HG02763 (cell line): ENCODE measurements around the gene RIPK3.
"Not testable (repeated sequence)": the region's sequence is repeated elsewhere in the genome, so short reads cannot be mapped to it uniquely, and the experiment has no call there.

Experiments used
- ATAC-seq: cut with Tn5 transposase; IDR thresholded peaks from one replicate; pipeline ENCODE4 v1.9.1; 2021; ENCODE audit warnings: mild to moderate bottlenecking, moderate library complexity; ENCODE audit not compliant: unreplicated experiment

Gene RIPK3

DNA sequence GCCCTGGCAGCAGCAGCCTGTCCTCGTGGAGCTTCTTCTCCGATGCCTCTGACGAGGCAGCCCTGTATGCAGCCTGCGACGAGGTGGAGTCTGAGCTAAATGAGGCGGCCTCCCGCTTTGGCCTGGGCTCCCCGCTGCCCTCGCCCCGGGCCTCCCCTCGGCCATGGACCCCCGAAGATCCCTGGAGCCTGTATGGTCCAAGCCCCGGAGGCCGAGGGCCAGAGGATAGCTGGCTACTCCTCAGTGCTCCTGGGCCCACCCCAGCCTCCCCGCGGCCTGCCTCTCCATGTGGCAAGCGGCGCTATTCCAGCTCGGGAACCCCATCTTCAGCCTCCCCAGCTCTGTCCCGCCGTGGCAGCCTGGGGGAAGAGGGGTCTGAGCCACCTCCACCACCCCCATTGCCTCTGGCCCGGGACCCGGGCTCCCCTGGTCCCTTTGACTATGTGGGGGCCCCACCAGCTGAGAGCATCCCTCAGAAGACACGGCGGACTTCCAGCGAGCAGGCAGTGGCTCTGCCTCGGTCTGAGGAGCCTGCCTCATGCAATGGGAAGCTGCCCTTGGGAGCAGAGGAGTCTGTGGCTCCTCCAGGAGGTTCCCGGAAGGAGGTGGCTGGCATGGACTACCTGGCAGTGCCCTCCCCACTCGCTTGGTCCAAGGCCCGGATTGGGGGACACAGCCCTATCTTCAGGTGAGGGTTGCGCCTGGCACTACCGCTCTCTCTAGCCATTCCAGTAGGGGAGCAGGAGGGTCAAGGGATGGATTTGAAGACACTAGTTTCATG, 30.3 kb upstream of the RIPK3 start:
- ATAC-seq, result no peak

DNA sequence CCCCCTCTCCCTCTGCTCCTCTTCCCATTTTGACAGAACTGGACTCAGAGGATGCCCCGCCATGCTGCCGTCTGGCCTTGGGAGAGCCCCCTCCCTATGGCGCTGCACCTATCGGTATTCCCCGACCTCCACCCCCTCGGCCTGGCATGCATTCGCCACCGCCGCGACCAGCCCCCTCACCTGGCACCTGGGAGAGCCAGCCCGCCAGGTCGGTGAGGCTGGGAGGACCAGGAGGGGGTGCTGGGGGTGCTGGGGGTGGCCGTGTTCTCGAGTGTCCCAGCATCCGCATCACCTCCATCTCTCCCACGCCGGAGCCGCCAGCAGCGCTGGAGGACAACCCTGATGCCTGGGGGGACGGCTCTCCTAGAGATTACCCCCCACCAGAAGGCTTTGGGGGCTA, 29.7 kb upstream of the RIPK3 start:
- no peak for ATAC-seq

DNA sequence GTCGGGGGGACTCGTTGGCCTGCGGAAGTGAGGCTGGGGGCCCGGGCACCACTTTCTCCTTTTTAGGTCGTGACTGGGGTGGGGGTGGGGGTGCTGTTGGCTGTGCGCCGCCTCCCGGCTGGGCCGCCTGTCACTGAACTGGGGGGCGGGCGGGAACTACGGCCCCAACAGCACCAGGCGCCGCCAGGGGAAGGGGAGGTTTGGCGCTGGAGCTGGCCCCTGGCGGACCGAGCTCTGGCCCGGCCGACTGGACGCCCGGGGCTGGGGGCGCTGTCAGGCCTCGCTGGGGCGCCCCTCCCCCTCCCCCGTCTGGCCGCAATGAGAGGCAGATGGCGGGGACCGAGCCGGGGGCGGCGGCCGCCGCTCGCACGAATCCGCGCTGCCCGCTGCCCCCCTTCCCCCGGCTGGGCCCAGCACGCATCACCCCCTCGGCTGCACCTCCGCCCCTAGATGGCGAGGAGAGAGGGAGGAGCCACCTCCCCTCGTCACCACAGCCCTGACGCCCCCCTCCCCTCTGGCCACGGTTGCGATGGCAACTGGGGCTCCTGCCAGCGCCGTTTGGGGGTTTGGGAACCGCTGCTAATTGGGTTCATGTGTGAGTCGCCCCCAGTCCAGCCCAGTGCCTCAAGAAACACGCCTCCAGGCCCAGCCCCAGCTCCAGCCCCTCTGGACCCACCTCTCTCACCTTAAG, 28.9 kb upstream of the RIPK3 start:
- no peak for ATAC-seq

DNA sequence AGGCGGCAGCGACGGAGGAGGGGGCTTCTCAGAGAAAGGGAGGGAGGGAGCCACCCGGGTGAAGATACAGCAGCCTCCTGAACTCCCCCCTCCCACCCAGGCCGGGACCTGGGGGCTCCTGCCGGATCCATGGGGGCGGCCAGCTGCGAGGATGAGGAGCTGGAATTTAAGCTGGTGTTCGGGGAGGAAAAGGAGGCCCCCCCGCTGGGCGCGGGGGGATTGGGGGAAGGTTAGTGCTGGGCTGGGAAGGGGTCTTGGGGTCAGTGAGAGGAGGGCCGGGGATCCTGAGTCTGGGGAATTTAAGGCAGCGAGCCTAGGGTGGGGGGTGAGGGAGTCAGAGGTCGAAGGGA, 28.4 kb upstream of the RIPK3 start:
- no peak for ATAC-seq

DNA sequence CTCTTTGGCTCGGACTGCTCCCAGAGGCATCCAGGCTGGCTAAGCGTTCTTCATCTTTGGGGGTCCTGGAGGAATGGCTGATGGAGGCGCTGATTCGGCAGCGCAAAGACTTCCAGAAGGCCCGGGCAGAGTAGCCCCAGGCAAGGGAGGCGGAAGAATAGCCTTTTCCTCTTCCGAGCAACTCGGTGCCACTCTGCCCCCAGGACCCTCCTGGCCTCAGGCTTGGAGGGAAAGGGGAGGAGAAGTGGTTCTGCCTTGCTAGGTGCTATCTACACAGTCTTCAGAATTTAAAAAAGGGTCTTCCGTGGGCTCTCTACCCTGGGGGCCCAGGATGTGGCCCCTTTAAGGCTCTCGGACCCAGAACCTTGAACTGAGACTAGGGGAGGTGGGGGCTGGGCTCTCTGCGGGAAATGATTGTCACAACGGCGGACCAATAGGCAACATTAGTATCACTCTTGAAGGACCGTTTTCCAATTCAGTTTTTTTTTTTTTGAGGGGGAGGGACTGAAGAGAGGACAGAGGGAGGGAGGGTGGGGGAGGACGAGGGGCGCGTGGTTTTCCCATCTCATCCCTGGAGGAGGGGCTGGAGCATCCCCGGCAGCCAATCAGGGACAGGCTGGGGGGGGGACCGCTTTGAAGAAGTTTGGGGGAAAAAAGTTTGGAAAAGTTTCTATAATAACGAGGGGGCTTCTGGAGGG, 27.9 kb upstream of the RIPK3 start, which contains the start of gene NFATC4:
Gene NFATC4, plus strand, starts transcription at position 671 of the 698 bp plus-strand sequence. CDS start 157 bp downstream, outside the sequence.
- ATAC-seq, result peak; percentile 6

DNA sequence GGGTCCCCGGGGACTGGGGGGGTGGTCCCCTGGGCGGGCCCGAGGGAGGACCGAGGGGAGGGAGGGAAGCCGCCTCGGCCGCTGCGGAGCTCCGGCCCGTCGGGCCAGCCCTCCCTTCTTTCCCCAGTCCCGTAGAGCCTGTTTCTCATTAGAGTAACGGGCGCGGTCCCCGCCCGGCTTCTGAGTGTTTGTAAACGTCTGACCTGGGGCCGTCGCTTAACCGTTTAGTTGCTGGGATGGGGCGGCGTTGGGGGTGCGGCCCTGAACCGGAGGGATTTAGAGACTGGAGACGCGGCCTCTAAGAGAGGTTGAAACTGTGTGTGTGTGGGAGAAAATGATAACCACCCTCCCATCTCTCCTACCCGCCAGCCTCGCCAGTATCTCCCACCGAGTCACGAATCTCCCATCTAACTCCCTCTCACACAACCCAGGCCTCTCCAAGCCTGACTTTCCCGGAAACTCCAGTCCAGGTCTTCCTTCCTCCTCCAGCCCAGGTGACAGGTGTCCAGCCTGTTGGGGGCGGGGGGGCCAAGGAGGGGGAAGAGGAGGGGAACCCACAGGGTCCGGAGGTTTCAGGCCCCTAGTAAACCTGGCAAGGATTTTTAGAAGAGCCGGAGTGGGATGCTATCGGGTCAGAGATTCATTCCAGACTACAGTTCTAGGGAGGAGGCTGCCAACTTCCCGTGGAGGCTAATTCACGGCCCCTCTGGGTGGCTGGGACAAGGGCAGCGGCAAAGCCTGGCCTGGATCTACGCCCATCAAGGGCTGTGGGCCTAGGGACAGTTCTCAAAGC, 27.1 kb upstream of the RIPK3 start:
- ATAC-seq, result peak; percentile 75

DNA sequence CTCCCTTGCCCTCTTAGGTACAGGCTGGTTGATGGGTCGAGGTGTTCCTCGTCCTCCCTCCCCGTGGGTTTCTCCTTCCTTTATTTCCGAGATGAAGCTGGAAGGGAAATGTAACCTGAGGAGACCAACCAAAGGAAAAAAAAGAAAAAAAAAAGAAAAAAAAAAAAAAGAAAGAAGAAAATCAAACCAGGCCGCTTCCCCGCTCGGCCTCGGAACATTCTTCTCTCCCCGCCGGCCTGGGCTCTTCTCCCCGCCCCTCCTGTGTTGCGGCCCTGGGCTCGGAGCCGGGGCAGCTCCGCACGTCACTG, 26.6 kb upstream of the RIPK3 start:
- ATAC-seq, result no peak

DNA sequence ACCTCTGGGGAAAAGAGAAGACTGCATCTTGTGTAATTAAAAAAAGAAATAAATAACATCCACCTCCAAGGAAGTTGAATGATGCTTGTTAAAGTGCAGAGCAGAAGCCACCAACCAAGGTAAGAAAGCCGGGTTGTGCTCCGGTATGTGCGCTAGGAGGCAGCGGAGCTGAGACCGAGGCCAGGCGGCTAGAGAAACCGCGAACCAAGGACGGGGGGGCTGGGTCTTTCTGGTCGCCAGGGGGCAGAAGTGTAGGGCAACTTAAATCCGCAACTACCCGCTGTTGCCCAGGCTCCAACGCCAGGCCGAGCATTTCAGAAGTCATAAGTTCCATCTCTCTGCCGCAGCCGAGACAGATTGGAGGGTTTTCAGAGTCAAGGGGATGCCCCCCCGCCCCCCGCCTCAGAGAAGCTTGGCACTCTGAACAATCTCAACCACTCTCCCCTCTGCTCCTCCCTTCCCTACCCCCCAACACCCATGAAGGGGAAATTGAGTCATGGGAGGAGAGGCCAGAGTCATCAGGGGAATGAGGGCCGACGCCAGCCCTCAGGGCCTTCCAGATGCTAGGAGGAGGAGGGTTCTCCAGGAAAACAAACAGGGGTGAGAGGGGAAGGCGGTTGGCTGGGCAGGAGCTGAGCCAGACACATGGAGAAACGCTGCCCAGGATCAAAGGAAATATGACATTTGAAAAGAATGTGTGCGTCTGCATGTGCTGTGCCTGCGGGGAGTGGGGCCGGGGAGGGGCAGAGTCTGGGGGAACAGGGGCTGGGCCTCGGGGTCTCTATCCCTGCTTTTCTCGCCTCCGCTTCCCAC, 26.0 kb upstream of the RIPK3 start:
- ATAC-seq, result peak; percentile 35

DNA sequence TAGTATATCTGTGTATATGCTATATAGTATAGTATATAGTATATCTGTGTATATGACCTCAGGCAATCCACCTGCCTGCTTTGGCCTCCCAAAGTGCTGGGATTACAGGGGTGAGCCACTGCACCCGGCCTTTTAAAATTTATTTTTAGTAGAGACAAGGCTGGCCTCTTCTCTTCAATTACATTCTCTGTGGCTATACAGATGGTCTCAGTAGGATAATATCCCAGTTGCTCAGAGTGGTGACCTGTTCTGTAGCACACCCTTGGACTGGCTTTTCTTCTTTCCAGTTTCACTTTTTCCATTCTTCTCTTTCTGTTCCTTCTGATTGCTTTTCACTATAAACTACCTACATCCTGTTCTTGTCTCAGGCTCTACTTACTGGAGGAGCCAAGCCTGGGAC, 25.1 kb upstream of the RIPK3 start:
- no peak for ATAC-seq

DNA sequence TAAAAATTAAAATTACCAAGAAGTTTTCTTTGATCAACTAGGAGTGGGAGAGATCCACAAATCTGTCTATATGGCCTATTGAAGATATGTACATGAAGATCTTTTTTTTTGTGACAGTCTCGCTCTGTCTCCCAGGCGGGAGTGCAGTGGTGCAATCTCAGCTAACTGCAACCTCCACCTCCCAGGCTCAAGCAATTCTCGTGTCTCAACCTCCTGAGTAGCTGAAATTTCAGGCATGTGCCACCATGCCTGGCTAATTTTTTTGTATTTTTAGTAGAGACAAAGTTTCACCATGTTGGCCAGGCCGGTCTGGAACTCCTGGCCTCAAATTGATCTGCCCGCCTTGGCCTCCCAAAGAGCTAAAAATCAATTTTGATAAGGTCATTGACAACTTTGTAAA, 23.6 kb upstream of the RIPK3 start:
- no peak for ATAC-seq

DNA sequence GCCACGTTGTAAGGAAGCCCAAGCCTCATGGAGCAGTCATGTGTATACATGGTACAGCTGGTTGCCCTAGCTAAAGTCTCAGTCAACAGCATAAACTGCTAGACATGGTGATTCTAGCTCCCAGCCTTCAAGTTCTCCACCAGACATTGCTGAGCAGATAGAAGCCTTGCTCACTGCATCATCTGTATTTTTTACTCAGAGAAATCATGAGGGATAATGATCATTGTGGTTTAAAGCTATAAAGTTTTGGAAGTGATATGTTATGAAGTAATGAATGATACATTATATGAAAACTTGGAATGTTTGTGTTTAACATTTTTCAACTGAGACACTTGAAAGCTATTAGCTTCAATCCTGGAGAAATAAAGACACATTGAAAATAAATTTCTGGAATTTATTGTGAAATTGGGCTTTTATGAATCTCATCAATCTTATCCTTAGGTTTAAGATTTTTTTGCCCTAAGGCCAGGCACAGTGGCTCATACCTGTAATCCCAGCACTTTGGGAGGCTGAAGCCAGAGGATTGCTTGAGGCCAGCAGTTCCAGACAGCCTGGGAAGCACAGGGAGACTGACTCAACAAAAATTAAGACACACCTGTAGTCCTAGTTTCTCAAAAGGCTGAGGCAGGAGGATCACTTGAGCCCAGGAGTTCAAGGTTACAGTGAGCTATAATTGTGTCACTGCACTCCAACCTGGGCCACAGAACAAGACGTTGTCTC, 22.6 kb upstream of the RIPK3 start:
- ATAC-seq, result no peak

DNA sequence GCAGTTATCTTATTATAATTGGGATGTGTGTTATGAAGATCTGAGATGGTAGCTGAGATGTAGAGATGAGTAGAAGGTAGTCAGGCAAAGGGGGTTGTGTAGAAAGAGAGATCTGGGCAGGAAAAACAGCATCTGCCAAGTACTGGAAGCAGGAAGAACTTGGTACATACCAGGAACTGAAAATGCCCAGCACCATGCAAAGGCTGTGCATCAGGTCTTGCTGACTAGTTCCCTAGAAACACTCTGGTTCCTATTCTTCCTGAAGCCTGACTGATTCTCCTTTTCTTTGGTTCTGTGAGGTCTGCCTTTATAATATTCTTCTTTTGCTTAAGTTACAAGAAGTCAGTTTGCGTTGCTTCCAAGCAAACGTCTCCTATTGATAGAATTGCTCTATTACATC, 21.5 kb upstream of the RIPK3 start:
- ATAC-seq, result no peak

DNA sequence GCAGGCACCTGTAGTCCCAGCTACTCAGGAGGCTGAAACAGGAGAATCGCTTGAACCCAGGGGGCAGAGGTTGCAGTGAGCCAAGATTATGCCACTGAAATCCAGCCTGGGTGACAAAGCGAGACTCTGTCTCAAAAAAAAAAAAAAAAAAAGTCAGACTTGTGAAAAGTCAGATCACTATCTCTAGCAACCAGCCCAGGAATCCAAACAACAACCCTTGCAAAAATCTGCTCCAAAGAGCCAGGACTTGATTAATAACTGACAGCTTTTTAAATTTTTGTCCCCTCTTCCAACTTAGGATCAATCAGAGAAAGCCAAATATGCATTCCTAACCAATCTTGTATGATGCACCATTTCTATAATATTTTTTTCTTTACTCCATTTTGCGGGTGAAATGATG, 20.5 kb upstream of the RIPK3 start:
- no peak for ATAC-seq

DNA sequence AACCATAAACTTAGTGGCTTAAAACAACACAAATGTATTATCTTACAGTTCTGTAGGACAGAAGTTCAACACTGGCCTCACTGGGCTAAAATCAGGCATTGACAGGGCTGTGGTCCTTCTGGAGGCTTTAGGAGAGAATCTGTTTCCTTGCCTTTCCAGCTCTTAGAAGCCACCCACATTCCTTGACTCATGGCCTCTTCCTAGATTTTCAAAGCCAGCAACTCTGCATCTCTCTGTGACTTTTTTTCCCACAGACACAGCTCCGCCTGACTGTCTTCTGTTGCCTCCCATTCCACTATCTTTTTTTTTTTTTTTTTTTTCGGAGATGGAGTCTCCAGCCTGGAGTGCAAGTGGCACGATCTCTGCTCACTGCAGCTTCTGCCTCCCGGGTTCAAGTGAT, 16.4 kb upstream of the RIPK3 start:
- no peak for ATAC-seq

DNA sequence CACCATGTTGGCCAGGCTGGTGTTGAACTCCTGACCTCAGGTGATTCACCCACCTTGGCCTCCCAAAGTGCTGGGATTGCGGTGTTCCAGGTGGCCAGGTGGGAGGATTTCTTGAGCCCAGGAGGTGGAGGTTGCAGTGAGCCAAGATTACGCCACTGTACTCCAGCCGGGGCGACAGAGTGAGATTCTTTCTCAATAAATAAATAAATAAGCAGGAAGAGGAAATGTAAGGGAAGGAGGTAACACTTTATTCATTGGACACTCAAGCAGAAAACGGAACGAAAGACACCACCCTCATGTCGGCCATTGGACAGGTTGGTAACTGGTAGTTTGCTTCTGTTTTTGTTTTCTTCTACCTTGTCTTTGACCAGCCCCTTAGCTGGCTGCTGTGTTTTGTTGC, 15.2 kb upstream of the RIPK3 start:
- no peak for ATAC-seq

DNA sequence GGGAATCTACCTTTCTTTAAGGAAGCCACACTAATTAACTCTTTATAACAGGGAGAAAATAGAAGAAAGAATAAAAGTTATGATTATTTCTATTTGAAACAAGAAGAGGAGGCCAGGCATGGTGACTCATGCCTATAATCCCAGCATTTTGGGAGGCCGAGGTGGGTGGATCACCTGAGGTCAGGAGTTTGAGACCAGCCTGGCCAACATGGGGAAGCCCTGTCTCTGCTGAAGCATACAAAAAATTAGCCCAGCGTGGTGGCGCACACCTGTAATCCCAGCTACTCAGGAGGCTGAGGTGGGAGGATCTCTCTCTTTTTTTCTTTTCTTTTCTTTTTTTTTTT, 14.7 kb upstream of the RIPK3 start:
- not testable (repeated sequence) for ATAC-seq

DNA sequence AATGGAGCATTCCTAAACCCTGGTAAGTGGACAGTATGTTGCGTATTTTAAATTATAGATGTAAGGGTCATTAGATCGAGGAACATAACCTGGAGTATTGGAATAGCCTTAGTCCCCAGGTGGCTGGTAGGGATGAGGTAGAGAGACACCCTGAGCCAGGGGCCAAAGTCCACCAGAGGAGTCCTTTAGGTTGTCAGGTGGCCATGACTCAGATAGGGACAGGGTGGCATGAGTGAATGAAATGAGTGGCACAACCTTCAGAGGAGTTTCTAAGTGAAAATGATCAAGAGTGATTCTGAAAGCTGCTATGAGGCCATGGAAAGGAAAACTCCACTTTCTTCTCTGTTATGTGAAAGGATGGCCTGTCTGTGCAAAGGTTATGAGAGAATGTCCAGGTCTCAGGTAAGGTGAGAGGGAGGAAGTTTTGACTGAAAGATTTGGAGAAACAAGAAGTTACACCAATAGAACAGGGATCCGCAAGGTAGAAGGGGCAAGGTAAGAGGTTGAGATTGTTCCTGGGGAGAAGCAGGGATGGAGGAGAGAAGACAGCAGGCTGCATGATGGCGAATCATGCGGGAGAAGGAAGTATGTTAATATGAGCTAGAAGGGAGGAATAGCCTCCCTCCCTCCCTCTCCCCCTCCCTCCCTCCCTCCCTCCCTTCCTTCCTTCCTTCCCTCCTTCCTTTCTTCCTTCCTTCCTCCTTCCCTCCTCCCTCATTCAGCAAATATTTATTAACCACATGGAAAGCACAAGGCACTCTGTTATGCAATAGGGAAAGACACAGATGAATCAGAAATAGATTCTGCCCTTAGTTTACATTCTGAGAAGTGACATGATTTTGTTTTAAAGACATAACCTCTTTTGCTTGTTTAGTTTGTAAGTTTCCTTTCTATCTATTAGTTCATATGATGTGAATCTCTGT, 14.0 kb upstream of the RIPK3 start:
- no peak for ATAC-seq

DNA sequence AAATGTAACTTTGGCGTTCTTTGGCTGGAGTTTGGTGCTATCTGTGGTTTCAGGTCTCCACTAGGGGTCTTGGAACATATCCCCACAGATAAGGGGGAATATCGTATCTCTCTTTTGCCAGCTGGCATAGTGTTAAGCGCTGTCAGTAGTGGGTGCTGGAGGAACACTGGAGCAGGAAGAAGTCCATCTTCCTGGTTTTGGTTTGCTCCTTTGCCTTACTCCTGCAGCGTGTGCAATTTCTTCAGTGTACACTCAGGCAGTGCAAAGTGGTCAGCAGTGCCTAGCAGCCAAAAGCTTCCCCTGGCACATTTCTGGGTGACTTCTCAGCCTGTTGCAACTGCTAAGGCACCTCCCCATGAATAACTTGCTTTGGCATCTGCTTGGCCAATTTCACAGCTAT, 11.7 kb upstream of the RIPK3 start:
- ATAC-seq, result no peak

DNA sequence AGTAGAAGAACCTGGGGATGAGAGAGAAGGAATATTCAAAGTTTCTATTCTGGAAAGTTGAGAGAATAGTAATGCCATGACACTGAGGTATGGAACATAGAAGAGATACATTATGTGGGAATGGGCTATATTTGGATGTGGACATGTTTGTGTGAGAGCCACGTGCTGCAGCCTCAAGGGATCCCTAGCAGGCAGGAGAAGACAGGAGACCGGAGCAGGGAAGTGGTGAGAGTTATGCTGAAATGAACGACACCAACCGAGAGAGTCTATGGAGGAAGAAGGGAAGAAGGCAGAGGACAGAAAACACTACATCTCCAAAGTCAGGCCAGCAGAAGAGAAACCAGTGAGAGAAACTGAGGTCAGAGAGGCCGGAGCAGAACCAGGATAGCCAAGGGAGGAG, 10.0 kb upstream of the RIPK3 start:
- no peak for ATAC-seq
